K562 (cell line): ENCODE results near the gene TOR1A. TPM values are rescaled to one million over a fixed set of nuclear protein-coding genes. Genes with fewer than 3 reads are reported as not detected.

ENCODE experiments used
- ATAC-seq: fragments of 200-7000 bp; cut with Tn5 transposase; 3 replicates; pipeline ENCODE4 v1.9.1; 2020; ENCODE audit warnings: moderate library complexity
- BruUV-seq: library from RNA; stranded (reverse); fragments of 400-500 nt; replicated peaks from 2 replicates; lab custom pipeline; 2021; lab: Mats Ljungman, UMichigan
- CTCF ChIA-PET: fragments of 300-600 bp; formaldehyde crosslinking; extraction: SDS; loops from one replicate; lab custom pipeline; 2021; ENCODE audit warnings: low intra/inter-chr PET ratio; lab: Yijun Ruan, JAX
- POLR2A ChIA-PET: fragments of 300-600, 350-650 bp; sonication (Branson Sonifier 250); formaldehyde crosslinking; extraction: SDS; loops from one replicate; lab custom pipeline; 2021; ENCODE audit warnings: antibody characterized with exemption, inconsistent platforms; lab: Yijun Ruan, JAX
- DNase-seq, 4 experiments: peaks; one replicate each; pipeline versions ENCODE4 v3.0.0 to v3.0.0-alpha.2; 2011 to 2018; ENCODE audit warnings: low spot score in 3 of 4, mixed read lengths in 3 of 4; ENCODE audit errors: extremely low read depth in 1 of 4
- FAIRE-seq: peaks from 2 replicates; lab custom pipeline; 2011; peaks lifted over from hg19 to GRCh38; lab: Jason Lieb, UNC
- H2AFZ ChIP-seq: 2 replicates; pipeline ENCODE4 v1.6.0; 2011; ENCODE audit warnings: low read depth, low read length, control low read depth, inconsistent platforms
- H3K27ac ChIP-seq: fragments of 200-600 bp; 3 replicates; pipeline ENCODE4 v1.8.0; 2011; ENCODE audit warnings: low read depth, mild to moderate bottlenecking, control low read depth, inconsistent platforms, low read length, moderate library complexity, mixed read lengths; ENCODE audit errors: extremely low read depth
- H3K27me3 ChIP-seq, 2 experiments: fragments of 300-600 bp in 1 of 2; 2 replicates in 1 of 2; 3 replicates in 1 of 2; pipeline versions ENCODE4 v1.6.0 to v1.8.0; 2011; ENCODE audit warnings: inconsistent platforms in 2 of 2, low read length in 2 of 2, mild to moderate bottlenecking in 1 of 2, mixed read lengths in 1 of 2, moderate library complexity in 1 of 2; ENCODE audit not compliant: control insufficient read depth in 2 of 2, insufficient read depth in 2 of 2
- H3K36me3 ChIP-seq: fragments of 300-600 bp; 3 replicates; pipeline ENCODE4 v1.8.0; 2011; ENCODE audit warnings: mild to moderate bottlenecking, low read length, inconsistent platforms; ENCODE audit not compliant: control insufficient read depth, insufficient read depth
- H3K4me1 ChIP-seq, 2 experiments: fragments of 200-600 bp in 1 of 2; replicated peaks in 1 of 2; 2 replicates in 1 of 2; 3 replicates in 1 of 2; pipeline versions ENCODE4 v1.5.1 to v1.8.0; 2011; ENCODE audit warnings: inconsistent platforms in 2 of 2, low read length in 2 of 2, mild to moderate bottlenecking in 1 of 2, mixed read lengths in 1 of 2, moderate library complexity in 1 of 2; ENCODE audit not compliant: control insufficient read depth in 2 of 2, insufficient read depth in 2 of 2
- H3K4me2 ChIP-seq: 2 replicates; pipeline ENCODE4 v1.6.1; 2011; ENCODE audit warnings: low read length, control low read depth, inconsistent platforms, mixed read lengths; ENCODE audit not compliant: insufficient read depth
- H3K4me3 ChIP-seq: fragments of 200-600 bp; sonication (generic), shearing (Covaris generic); 2 replicates; pipeline ENCODE4 v1.5.1; 2016; ENCODE audit warnings: control low read depth, inconsistent platforms
- H3K79me2 ChIP-seq: fragments of 200-600 bp; 3 replicates; pipeline ENCODE4 v1.8.0; 2011; ENCODE audit warnings: low read length, inconsistent platforms; ENCODE audit not compliant: control insufficient read depth, insufficient read depth
- H3K9ac ChIP-seq, 2 experiments: 2 replicates each; pipeline versions ENCODE4 v1.6.0 to v1.6.1; 2011; ENCODE audit warnings: low read depth in 2 of 2, low read length in 2 of 2, control low read depth in 1 of 2, inconsistent platforms in 1 of 2, mild to moderate bottlenecking in 1 of 2, mixed read lengths in 1 of 2; ENCODE audit not compliant: insufficient read depth in 1 of 2
- H3K9me1 ChIP-seq: one replicate; pipeline ENCODE4 v1.6.0; 2011; ENCODE audit warnings: inconsistent platforms, mild to moderate bottlenecking, low read length, moderate library complexity; ENCODE audit not compliant: control insufficient read depth, insufficient read depth
- H3K9me3 ChIP-seq: replicated peaks from 2 replicates; pipeline ENCODE4 v1.5.1; 2011; ENCODE audit warnings: low read depth, low read length, inconsistent platforms; ENCODE audit not compliant: control insufficient read depth, insufficient read depth
- H4K20me1 ChIP-seq: replicated peaks from 2 replicates; pipeline ENCODE4 v1.6.1; 2011; ENCODE audit warnings: low read length, inconsistent platforms, mixed read lengths; ENCODE audit not compliant: control insufficient read depth, insufficient read depth
- ARNT ChIP-seq, 2 experiments: fragments of 450-650 bp; IDR thresholded peaks; 2 replicates each; pipeline ENCODE4 v1.6.1; 2016; ENCODE audit warnings: mild to moderate bottlenecking in 1 of 2
- BHLHE40 ChIP-seq: IDR thresholded peaks from 2 replicates; pipeline ENCODE4 v1.6.1; 2011; ENCODE audit warnings: low read length, improper control_type of control experiment
- CTCF ChIP-seq, 3 experiments: IDR thresholded peaks in 2 of 3; conservative IDR thresholded peaks in 1 of 3; 2 replicates each; pipeline ENCODE4 v1.5.1; 2011 to 2012; ENCODE audit warnings: low read length in 3 of 3, mild to moderate bottlenecking in 3 of 3, control low read depth in 2 of 3, improper control_type of control experiment in 1 of 3, inconsistent platforms in 1 of 3, low read depth in 1 of 3, mixed read lengths in 1 of 3, moderate library complexity in 1 of 3; ENCODE audit not compliant: insufficient read depth in 2 of 3
- HBP1 ChIP-seq: fragments of 450-650 bp; formaldehyde crosslinking; IDR thresholded peaks from 2 replicates; pipeline ENCODE4 v1.4.0; 2022; ENCODE audit warnings: missing genetic modification characterization
- HNRNPLL ChIP-seq: fragments of 200-400 bp; formaldehyde crosslinking; IDR thresholded peaks from 2 replicates; pipeline ENCODE4 v1.6.1; 2017; ENCODE audit warnings: low read length, low read depth, mild to moderate bottlenecking; ENCODE audit not compliant: poor library complexity, severe bottlenecking
- MCM3 ChIP-seq: fragments of 450-650 bp; IDR thresholded peaks from 2 replicates; pipeline ENCODE4 v1.6.1; 2016
- MYC ChIP-seq, 2 experiments: fragments of 250-450 bp in 1 of 2; sonication (Bioruptor Pico) in 1 of 2; IDR thresholded peaks; 2 replicates each; pipeline versions ENCODE4 v1.5.1 to v1.6.1; 2012 to 2021; ENCODE audit warnings: low read depth in 2 of 2, borderline replicate concordance in 1 of 2, improper control_type of control experiment in 1 of 2, low read length in 1 of 2, mild to moderate bottlenecking in 1 of 2, moderate library complexity in 1 of 2
- NELFE ChIP-seq: IDR thresholded peaks from 2 replicates; pipeline ENCODE4 v1.6.1; 2011; ENCODE audit warnings: mild to moderate bottlenecking; ENCODE audit not compliant: insufficient read depth, insufficient read length
- PKNOX1 ChIP-seq: fragments of 450-650 bp; IDR thresholded peaks from 2 replicates; pipeline ENCODE4 v1.6.1; 2016
- POLR2AphosphoS5 ChIP-seq: IDR thresholded peaks from 2 replicates; pipeline ENCODE4 v1.6.1; 2011; ENCODE audit warnings: mild to moderate bottlenecking, low read depth, low read length, moderate library complexity; ENCODE audit not compliant: control insufficient read depth, insufficient read depth
- RAD21 ChIP-seq, 2 experiments: fragments of 250-450 bp in 1 of 2; fragments of 450-650 bp in 1 of 2; sonication (Bioruptor Pico) in 1 of 2; formaldehyde crosslinking in 1 of 2; IDR thresholded peaks in 1 of 2; conservative IDR thresholded peaks in 1 of 2; 2 replicates each; pipeline versions ENCODE4 v1.4.0 to v1.8.0; 2020 to 2022; ENCODE audit warnings: mild to moderate bottlenecking in 2 of 2, moderate library complexity in 1 of 2
- RBM14 ChIP-seq: fragments of 200-400 bp; formaldehyde crosslinking; IDR thresholded peaks from 2 replicates; pipeline ENCODE4 v1.6.1; 2018; ENCODE audit warnings: low read depth, mild to moderate bottlenecking, low read length, moderate library complexity, borderline replicate concordance; ENCODE audit not compliant: insufficient read depth
- SPI1 ChIP-seq: IDR thresholded peaks from 2 replicates; pipeline ENCODE4 v1.6.1; 2011; ENCODE audit warnings: low read depth, low read length, control low read depth, borderline replicate concordance
- XRCC4 ChIP-seq: IDR thresholded peaks from one replicate; pipeline ENCODE4 v1.6.1; 2011; ENCODE audit not compliant: insufficient read depth, insufficient read length; ENCODE audit errors: extremely low read depth
- ZNF584 ChIP-seq: fragments of 200-800 bp; sonication (Bioruptor generic); IDR thresholded peaks from 2 replicates; pipeline ENCODE4 v1.6.1; 2016; ENCODE audit warnings: low read depth, mild to moderate bottlenecking, missing genetic modification characterization, missing compliant biosample characterization
- WGBS: fragments of 100-300 bp; shearing (Covaris generic); methylation state at CpG from one replicate; pipeline ENCODE4 v1.1.6; 2016; ENCODE audit warnings: low coverage, mixed read lengths; ENCODE audit not compliant: insufficient coverage; ENCODE audit errors: missing lambda C conversion rate; 5-methylcytosine and 5-hydroxymethylcytosine counted together
- in situ Hi-C: fragments of 300-500 bp; cut with MboI; formaldehyde crosslinking; loops from 4 replicates; pipeline ENCODE4 v1.15.0; 2018; ENCODE audit warnings: inconsistent platforms, mixed read lengths
- intact Hi-C: fragments of 100-400 bp; cut with micrococcal nuclease; formaldehyde crosslinking; loops from 2 replicates; pipeline ENCODE4 v1.14.2; 2022
- polyA plus RNA-seq, 8 experiments: library from polyadenylated mRNA; depleted of rRNA in 4 of 8; stranded (reverse) in 5 of 8; unstranded in 3 of 8; fragments of >200 nt; fragmentation: Nextera tagmentation in 2 of 8; fragmentation: Illumina TruSeq in 1 of 8; extraction: Ambion mirVana in 2 of 8; extraction: Trizol in 1 of 8; gene quantifications; 2 replicates each; pipeline versions ENCODE4 v1.2.1 to v1.2.3, GENCODE V29; 2011 to 2014; ENCODE audit warnings: inconsistent platforms in 1 of 8, missing spikeins in 1 of 8
- total RNA-seq, 7 experiments: library from RNA; depleted of rRNA in 6 of 7; stranded (reverse); fragments of >200 nt in 6 of 7; fragmentation: Illumina TruSeq in 2 of 7; extraction: Trizol in 2 of 7; gene quantifications; 2 replicates each; pipeline versions ENCODE4 v1.2.1 to v1.2.3, GENCODE V29; 2011 to 2021; ENCODE audit warnings: low replicate concordance in 1 of 7

TOR1A gene
- total and polyA plus RNA-seq, 9 of the 15 experiments (the other 6 are each of a cell fraction or from before 2014, with no cell fraction given) = 4.5 to 85.8 (median 51.3) TPM

GRCh38 chr9:129836311-129837007, 12.5 kb upstream of the TOR1A start:
- no peaks in the 10 kb centered on the region for H3K27me3 ChIP-seq
- peak; percentile 7; the same call in 2 of the 3 replicates for ATAC-seq
- H3K4me1 ChIP-seq = peaks cover 45 to 48% of the 10 kb centered on the region in 2 experiments
- peak overlapping the region; percentile 88 to 97 for H3K9ac ChIP-seq
- DNase-seq = peak in 2 of 4 experiments; percentile 43 to 63
- in situ Hi-C loops (no loop called here), intact Hi-C loops (no loop called here)
- H3K27ac ChIP-seq = peak overlapping the region; percentile 80
- no TSS peak for BruUV-seq
- H3K36me3 ChIP-seq = peaks cover 48% of the 10 kb centered on the region
- no peak overlapping the region for H2AFZ ChIP-seq
- no peaks in the 10 kb centered on the region for H3K9me3 ChIP-seq
- H3K4me2 ChIP-seq = peak overlapping the region; percentile 89
- peaks cover 9% of the 10 kb centered on the region for H3K9me1 ChIP-seq
- no peak for FAIRE-seq
- ChIA-PET CTCF (no interaction called here), POLR2A (interaction anchor here (0.6 to 5.5 kb wide), 8 partner anchors 8 to 352 kb away, joined by 3 to 39 read pairs (median 5); no protein-coding TSS in a partner anchor)
- no peaks in the 10 kb centered on the region for H4K20me1 ChIP-seq
- WGBS = 18% methylated on average over 16 of the region's 16 CpGs
- peak overlapping the region; percentile 90 for H3K4me3 ChIP-seq
- peaks cover 78% of the 10 kb centered on the region for H3K79me2 ChIP-seq
- TF ChIP-seq HNRNPLL (peak; percentile 12), NELFE (no peak), BHLHE40 (peak; percentile 71), RAD21 (CRISPR knock-in tag; conservative IDR thresholded peaks at IDR 0.05 in 1 of 2, IDR thresholded peaks at IDR 0.05 in 1 of 2) (0 out of 4 replicates have a peak, but pooled peaks of 1 of the 2 experiments have one; percentile 3), XRCC4 (no peak), PKNOX1 (0 out of 2 replicates have a peak, but pooled peaks have one; percentile 12), MYC (IDR thresholded peaks at IDR 0.05; ENCODE audit: low read depth, low read length) (no peak), MYC (CRISPR knock-in tag; IDR thresholded peaks at IDR 0.05; ENCODE audit: borderline replicate concordance, low read depth) (0 out of 2 replicates have a peak, but pooled peaks have one; percentile 8), MCM3 (no peak), ZNF584 (CRISPR knock-in tag) (no peak), POLR2AphosphoS5 (0 out of 2 replicates have a peak, but pooled peaks have one; percentile 35), CTCF (IDR thresholded peaks at IDR 0.05 in 2 of 3, conservative IDR thresholded peaks at IDR 0.05 in 1 of 3; ENCODE audit: insufficient read depth in 2 of 3, low read depth in 1 of 3, low read length in 3 of 3) (0 out of 6 replicates have a peak, but pooled peaks of 1 of the 3 experiments have one; percentile 27), ARNT (IDR thresholded peaks at IDR 0.05) (peak in 1 of 2 experiments; percentile 67; a peak in 1 of 4 replicates), RBM14 (no peak), SPI1 (peak; percentile 88), HBP1 (CRISPR knock-in tag) (0 out of 2 replicates have a peak, but pooled peaks have one; percentile 28)
